Body of pancreas (tissue), 4 donors: ENCODE results near the gene CTIF. TPM values are rescaled to one million over a fixed set of nuclear protein-coding genes. Genes with fewer than 3 reads are reported as not detected.

ENCODE experiments used
- ATAC-seq: fragments of 150-250 bp; one replicate; pipeline ENCODE4 v1.9.1; 2016
- DNase-seq, 4 donors: peaks; one replicate each; pipeline ENCODE4 v3.0.0-alpha.2; 2019
- H3K27ac ChIP-seq, 4 donors: fragments of 200-600 bp; sonication (generic); 1 replicate in 3 of 4; 2 replicates in 1 of 4; pipeline versions ENCODE4 v1.5.1 to v1.6.1; 2016 to 2019; ENCODE audit warnings: mild to moderate bottlenecking in 1 of 4, mixed read lengths in 1 of 4, moderate library complexity in 1 of 4
- H3K27me3 ChIP-seq, 2 donors: fragments of 200-600 bp; sonication (generic); one replicate each; pipeline ENCODE4 v1.6.0; 2016; ENCODE audit warnings: mild to moderate bottlenecking in 1 of 2
- H3K36me3 ChIP-seq, 2 donors: fragments of 200-600 bp; sonication (generic); replicated peaks in 1 of 2; 2 replicates each; pipeline ENCODE4 v1.5.1; 2016; ENCODE audit warnings: low read depth in 2 of 2; ENCODE audit not compliant: insufficient read depth in 1 of 2
- H3K4me1 ChIP-seq: fragments of 200-600 bp; sonication (generic); one replicate; pipeline ENCODE4 v1.6.0; 2016
- H3K4me3 ChIP-seq, 2 donors: fragments of 200-600 bp; sonication (generic); 1 replicate in 1 of 2; 2 replicates in 1 of 2; pipeline ENCODE4 v1.5.1; 2016 to 2019
- H3K9me3 ChIP-seq, 3 donors: fragments of 200-600 bp; sonication (generic); 1 replicate in 2 of 3; 2 replicates in 1 of 3; pipeline ENCODE4 v1.5.1; 2016
- CTCF ChIP-seq, 7 experiments: fragments of 450-650 bp in 4 of 7; fragments of 200-600 bp in 3 of 7; sonication (generic) in 3 of 7; IDR thresholded peaks; one replicate each; pipeline ENCODE4 v1.5.1; 2016 to 2019; ENCODE audit warnings: antibody characterized with exemption in 7 of 7
- POLR2A ChIP-seq, 3 donors: fragments of 450-650 bp; IDR thresholded peaks; one replicate each; pipeline ENCODE4 v1.6.1; 2016; ENCODE audit warnings: antibody characterized with exemption in 3 of 3, mild to moderate bottlenecking in 2 of 3
- WGBS, 2 donors: methylation state at CpG; one replicate each; pipeline ENCODE4 v1.1.5; 2017; 5-methylcytosine and 5-hydroxymethylcytosine counted together
- intact Hi-C: fragments of 100-400 bp; cut with DNase I; formaldehyde crosslinking; loops from one replicate; pipeline ENCODE4 v1.15.1; 2023
- total RNA-seq, 2 donors: library from RNA; depleted of rRNA; stranded (reverse); fragments of >200 nt; gene quantifications; one replicate each; pipeline ENCODE4 v1.1.0, GENCODE V29; 2016

Gene CTIF
- total RNA-seq, 2 donors from 2014 or later: 18.7 to 24.4 TPM

DNA sequence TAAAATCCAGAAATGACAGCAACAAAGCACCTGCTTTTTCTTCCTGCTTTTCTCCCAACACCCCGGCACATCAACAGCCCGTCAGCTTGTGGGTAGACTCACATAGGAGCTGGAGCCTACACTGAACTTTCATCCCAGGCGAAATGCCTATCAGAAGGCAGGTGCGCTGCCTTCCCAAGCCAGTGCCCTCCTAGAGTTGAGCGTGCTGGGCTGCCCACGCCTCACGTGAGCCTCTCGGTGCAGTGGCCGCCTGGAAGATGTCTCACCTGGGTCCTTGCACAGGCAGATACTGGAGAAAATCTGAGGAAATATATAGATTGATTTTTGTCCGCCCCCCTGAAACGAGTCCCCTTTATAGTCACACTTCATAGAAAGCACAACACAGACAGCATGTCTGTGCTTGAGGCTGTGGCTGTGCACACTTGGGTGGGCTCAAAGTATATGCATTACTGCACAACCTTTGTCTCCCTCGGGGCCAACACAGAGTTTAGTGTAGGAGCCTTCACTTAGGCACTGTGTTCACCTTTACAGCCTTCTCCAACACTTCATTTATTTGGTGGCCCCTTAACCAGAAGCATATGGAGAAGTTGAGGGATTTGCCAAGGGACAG lies 299.4 kb downstream of the CTIF start:
- no peaks in the 10 kb centered on the region for H3K27me3 ChIP-seq
- no peak overlapping the region for H3K4me3 ChIP-seq
- H3K27ac ChIP-seq: no peak overlapping the region
- intact Hi-C loops: no loop called here
- DNase-seq: no peak
- TF ChIP-seq POLR2A (IDR thresholded peaks at IDR 0.05) (no peak), CTCF (IDR thresholded peaks at IDR 0.05) (no peak)
- no peaks in the 10 kb centered on the region for H3K9me3 ChIP-seq
- no peaks in the 10 kb centered on the region for H3K36me3 ChIP-seq
- 93 to 96% methylated on average over 10 to 12 of the region's 12 CpGs for WGBS, 2 donors
- peaks cover 23% of the 10 kb centered on the region for H3K4me1 ChIP-seq
- no peak for ATAC-seq

DNA sequence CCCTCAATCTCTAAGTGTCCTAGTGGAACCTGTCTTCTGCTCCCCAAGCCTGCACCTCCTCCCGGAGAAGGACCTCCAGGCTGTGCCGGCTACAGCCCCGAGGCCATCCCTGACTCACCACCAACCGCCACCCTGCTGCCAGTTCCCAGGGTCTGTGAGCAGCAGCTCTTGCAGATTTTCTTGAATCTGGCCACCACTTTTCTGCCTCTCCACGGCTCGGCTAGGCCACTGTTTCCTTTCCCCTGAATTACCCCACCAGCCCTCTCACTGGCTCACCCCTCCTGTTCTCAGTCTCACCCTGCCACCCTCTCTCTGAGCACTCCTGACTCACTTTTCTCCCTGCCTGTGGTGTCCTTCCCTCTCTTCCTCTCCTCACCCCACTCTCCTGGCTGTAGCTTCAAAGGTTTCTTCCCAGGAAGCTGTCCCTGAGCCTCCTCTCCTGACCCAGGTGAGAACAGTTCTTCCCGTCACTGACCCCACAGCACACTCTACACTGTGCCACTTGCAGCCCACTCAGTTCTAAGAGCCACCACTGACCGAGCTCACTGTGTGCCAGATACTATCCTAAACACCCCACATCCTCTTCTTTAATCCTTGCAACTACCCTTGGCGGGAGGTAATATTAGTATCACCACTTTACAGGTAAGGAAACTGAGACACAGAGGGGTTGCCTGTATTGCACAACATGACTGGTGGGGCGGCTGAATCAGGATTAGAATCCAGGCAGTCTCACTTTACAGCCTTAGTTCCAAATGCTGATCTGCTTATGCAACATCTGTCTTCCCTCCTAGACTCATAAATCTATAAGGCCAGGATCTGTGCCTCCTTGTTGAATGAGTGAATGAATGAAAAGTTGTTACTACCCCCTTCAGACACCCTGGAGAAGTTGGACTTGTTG lies 300.3 kb downstream of the CTIF start:
- no peaks in the 10 kb centered on the region for H3K9me3 ChIP-seq
- ATAC-seq (no peak), DNase-seq (no peak)
- intact Hi-C loops: no loop called here
- no peak overlapping the region for H3K4me3 ChIP-seq
- H3K4me1 ChIP-seq: peaks cover 24% of the 10 kb centered on the region
- no peak for TF ChIP-seq POLR2A (IDR thresholded peaks at IDR 0.05)
- no peak for TF ChIP-seq CTCF (IDR thresholded peaks at IDR 0.05)
- WGBS, 2 donors: 83 to 92% methylated on average over 10 of the region's 10 CpGs
- H3K36me3 ChIP-seq: no peaks in the 10 kb centered on the region
- H3K27ac ChIP-seq: no peak overlapping the region
- H3K27me3 ChIP-seq: no peaks in the 10 kb centered on the region

DNA sequence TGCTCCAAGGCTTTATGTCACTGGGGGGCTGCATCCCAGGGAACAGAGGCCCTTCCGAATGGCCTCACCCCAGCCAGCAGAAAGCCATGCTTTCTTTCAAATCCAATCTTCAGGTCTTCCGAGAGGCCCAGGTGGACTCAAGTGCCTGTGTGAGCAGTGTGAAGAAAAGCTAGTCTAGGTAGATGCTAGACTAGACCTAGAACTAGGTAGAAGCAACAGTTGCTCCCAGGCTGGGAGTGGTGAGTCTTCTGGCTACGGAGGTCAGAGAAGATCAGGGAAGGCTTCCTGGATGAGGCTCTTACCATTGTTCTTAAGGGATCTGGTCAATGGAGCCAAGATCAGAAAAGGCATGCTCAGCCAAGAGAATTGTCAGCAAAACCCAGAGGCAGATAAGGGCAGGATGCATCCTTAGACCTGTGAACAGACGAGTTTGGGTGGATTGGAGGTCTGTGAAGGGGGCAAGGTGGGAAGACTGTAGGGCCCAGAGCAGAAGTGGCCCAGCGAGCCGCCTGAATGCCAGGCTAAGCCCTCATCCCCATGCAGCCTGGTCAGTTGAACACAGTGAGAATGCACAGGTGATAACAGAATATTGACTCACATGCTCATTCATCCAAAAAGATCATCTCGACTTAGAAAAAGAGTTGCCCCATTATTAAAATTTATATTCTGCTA lies 301.1 kb downstream of the CTIF start:
- ATAC-seq: no peak
- Histone ChIP-seq H3K4me3 (no peak overlapping the region), H3K9me3 (no peaks in the 10 kb centered on the region), H3K27ac (no peak overlapping the region), H3K4me1 (peaks cover 24% of the 10 kb centered on the region), H3K27me3 (no peaks in the 10 kb centered on the region), H3K36me3 (no peaks in the 10 kb centered on the region)
- intact Hi-C loops: no loop called here
- no peak for DNase-seq
- WGBS, 2 donors: 82 to 86% methylated on average over 7 of the region's 7 CpGs
- TF ChIP-seq CTCF (IDR thresholded peaks at IDR 0.05) (no peak), POLR2A (IDR thresholded peaks at IDR 0.05) (no peak)

DNA sequence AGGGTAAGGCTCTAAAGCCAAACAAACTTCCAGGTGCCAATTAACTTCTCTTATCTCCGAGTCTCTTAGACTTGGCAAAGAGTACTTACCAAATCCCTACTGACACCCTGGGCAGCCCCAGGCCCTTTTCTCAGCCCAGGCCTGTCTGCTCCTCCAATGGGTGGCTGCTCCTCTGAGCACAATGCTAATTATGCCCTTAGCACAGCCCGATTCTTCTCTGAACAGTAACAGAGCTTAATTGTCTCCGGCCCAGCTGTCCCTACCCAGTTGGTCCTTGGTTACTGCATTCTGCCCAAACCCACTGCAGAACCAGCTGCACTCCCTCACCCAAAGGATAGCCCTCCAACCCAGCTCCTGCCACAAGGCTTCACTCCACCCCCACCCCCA lies 301.7 kb downstream of the CTIF start:
- WGBS, 2 donors: 55 to 62% methylated on average over 3 of the region's 3 CpGs
- Histone ChIP-seq H3K4me3 (no peak overlapping the region), H3K27me3 (no peaks in the 10 kb centered on the region), H3K27ac (no peak overlapping the region), H3K36me3 (no peaks in the 10 kb centered on the region), H3K9me3 (no peaks in the 10 kb centered on the region), H3K4me1 (peaks cover 24% of the 10 kb centered on the region)
- TF ChIP-seq CTCF (IDR thresholded peaks at IDR 0.05) (no peak), POLR2A (IDR thresholded peaks at IDR 0.05) (no peak)
- ATAC-seq (no peak), DNase-seq (no peak)
- intact Hi-C loops: no loop called here
